Left colon (tissue), 2 donors: ENCODE results near the gene PDLIM5. TPM values are rescaled to one million over a fixed set of nuclear protein-coding genes. Genes with fewer than 3 reads are reported as not detected.
A peak's percentile ranks its signal among the peaks of the same experiment; 100 is the strongest.

Experiments used
- ATAC-seq: fragments of 200-7000 bp; cut with Tn5 transposase; one replicate; pipeline ENCODE4 v1.9.1; 2020; ENCODE audit warnings: mild to moderate bottlenecking, moderate library complexity
- DNase-seq, 2 donors: peaks; one replicate each; pipeline ENCODE4 v3.0.0-alpha.2; 2020
- intact Hi-C, 2 donors: fragments of 100-400 bp; cut with DNase I in 1 of 2; cut with micrococcal nuclease in 1 of 2; formaldehyde crosslinking; loops; one replicate each; pipeline versions ENCODE4 v1.11.2 to v1.14.0; 2022; cut with DNase I, micrococcal nuclease
- total RNA-seq, 2 donors: library from RNA; stranded (reverse); fragmentation: NEBNext Ultra II Directional; extraction: Animal tissue kit (Norgen Biotek cat#: 25700); gene quantifications; one replicate each; pipeline ENCODE4 v1.2.1, GENCODE V29; 2021
- donor health status: DM: no; HTN: no; CAD: no.
- donor health status: DM: yes; HTN: yes; CAD: no.

Gene PDLIM5
- total RNA-seq, 2 donors from 2014 or later, result 148 to 153 TPM

DNA sequence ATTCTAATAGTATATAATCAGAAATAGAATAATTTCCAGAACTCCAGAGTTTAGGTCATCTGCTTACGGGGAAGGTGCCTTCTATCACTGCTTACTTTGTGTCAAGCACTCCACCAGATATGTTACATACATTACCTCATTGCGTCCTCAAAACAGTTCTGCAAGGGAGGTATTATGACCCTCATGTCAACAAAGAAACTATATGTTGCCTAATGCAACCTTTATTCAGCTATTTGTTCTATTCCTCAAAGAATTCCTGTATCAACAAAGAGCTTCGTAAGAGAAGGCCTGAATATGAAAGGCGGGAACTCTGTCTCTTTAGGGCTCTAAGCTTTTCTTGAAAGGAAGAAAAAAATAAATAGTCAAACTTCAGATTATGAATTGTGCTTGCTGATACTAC lies 114.7 kb downstream of the PDLIM5 start:
- DNase-seq (no peak), ATAC-seq (no peak)
- intact Hi-C loops, result no loop called here

DNA sequence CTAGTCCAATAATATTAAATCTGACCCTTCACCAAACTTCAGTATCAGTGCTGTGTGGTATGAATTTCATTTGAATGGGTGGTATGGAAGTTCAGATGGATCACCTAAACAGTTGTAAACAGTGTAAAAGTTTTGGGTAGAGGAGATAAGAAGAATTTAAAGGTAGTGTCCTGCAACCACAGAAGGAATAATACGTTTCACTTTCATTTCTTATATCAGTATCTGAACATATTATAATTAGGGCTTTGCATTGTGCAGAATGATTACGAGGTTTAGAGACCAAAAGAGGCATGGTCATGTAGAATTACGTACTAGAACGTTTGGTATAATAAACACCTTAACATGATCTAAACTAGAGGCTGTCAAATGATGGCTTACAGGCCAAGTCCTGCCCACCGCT lies 116.1 kb downstream of the PDLIM5 start:
- DNase-seq (no peak), ATAC-seq (no peak)
- intact Hi-C loops, result no loop called here

DNA sequence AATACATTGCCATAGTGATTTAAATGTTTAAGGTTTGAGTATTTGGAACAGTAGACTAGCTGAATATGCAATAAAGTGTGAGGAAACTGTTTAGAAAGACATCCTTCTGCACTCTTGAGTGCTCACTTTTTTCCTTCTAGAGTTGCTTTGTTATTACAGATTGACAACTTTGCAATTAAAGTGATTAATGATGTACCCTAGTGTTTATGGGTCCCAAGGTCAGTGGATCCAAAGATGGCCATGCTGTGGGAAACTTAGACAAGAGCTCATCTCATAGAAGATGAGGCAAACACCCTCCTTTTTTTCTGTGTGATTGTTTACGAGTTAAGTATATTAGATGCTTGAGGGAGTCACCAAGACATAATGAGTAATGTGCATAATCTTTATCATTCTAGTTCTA lies 118.8 kb downstream of the PDLIM5 start:
- no peak for DNase-seq
- intact Hi-C loops, result no loop called here
- ATAC-seq, result peak; percentile 22

DNA sequence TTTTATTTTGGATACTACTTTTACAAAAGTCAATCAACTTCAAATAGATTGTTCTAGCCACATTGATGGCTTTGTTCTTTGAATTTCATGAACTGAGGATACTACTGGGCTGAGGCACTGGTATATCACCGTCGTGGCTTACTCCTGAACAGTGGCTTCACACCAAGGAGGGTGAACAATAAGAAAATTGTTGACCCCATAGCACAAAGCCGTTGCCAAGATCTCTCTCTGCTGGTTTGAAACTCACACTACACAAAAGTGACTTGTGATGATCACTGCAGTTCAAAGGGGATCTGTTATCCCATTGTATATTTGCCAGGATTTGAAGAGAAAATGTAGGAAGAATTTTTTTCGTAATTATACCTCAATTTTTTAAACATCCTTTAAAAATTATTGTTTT lies 119.6 kb downstream of the PDLIM5 start:
- DNase-seq, result no peak
- ATAC-seq, result no peak
- intact Hi-C loops, result no loop called here

DNA sequence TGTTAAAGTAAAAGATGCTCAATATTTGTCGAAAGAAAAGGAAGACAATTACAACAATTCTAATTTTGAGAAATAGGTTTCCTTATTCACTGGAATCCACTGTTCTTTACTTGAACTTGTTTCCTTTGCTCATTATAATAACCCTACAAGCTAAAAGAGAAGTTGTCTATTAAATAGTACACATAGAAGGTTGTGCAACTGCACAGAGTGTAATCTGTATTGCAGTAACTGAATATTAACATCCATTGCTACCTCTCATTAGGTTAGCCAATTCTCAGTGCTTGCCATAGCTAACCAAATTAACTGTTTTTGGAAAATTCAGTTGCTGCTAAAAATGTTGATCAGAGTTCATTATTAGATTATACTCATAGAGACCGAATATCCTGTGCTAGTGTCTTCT lies 120.0 kb downstream of the PDLIM5 start:
- ATAC-seq (no peak), DNase-seq (no peak)
- intact Hi-C loops, result no loop called here

DNA sequence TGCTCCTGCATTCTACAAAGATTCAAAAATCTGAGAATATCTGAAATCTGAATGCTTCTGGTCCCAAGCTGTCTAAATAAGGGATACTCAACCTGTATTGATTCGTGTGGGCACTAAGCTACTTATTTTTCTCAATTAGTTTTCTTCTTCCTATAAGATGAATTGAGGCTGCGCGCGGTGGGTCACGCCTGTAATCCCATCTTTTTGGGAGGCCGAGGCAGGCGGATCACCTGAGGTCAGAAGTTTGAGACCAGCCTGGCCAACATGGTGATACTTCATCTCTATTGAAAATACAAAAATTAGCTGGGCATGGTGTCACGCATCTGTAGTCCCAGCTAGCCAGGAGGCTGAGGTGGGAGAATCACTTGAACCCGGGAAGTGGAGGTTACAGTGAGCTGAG lies 122.3 kb downstream of the PDLIM5 start:
- ATAC-seq (no peak), DNase-seq (no peak)
- intact Hi-C loops, result no loop called here

DNA sequence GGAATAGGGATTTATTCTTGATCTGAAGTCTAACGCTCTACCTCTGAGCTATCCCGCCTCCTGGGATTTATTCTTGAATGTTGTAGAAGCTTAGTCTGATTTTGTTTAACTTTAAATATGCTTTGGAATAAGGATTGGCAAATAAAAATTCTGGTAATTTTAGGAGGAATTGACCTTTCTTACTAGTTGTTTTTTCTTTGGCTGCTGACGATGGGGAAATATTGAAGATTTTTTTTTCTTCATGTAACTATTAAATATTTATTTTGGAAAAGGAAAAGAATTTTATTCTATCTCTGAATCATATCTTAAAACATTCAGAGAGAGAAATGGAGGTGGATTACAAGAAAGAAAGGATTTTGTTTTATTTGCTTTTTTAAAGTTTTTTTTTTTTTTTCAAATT lies 122.9 kb downstream of the PDLIM5 start:
- intact Hi-C loops, result no loop called here
- DNase-seq (no peak), ATAC-seq (no peak)

DNA sequence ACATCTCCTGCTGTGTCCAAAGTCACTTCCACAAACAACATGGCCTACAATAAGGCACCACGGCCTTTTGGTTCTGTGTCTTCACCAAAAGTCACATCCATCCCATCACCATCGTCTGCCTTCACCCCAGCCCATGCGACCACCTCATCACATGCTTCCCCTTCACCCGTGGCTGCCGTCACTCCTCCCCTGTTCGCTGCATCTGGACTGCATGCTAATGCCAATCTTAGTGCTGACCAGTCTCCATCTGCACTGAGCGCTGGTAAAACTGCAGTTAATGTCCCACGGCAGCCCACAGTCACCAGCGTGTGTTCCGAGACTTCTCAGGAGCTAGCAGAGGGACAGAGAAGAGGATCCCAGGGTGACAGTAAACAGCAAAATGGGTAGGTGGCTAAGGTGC lies 123.9 kb downstream of the PDLIM5 start:
- ATAC-seq (no peak), DNase-seq (no peak)

DNA sequence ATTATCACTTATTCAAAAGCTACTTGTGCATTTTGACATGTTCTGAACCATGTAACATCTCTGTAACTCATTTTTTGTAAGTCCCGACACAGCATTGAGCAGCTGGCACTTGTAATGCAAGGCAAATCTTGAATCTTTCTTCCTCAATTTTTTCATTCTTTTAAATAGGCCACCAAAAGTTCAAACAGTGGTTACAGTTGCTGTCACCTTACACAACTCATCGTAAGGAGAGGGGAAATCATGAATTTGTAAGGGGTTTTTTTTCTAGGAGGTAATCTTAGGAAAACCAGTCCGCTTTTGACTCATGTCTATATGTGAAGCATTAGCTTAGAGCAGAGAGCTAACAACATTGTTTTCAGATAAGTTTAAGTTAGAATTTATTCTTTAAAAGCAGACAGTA lies 124.5 kb downstream of the PDLIM5 start:
- no peak for ATAC-seq
- intact Hi-C loops, result no loop called here
- no peak for DNase-seq

More for the DNA sequence above, 123.9 kb downstream of the PDLIM5 start:
- intact Hi-C loops, result no loop called here

DNA sequence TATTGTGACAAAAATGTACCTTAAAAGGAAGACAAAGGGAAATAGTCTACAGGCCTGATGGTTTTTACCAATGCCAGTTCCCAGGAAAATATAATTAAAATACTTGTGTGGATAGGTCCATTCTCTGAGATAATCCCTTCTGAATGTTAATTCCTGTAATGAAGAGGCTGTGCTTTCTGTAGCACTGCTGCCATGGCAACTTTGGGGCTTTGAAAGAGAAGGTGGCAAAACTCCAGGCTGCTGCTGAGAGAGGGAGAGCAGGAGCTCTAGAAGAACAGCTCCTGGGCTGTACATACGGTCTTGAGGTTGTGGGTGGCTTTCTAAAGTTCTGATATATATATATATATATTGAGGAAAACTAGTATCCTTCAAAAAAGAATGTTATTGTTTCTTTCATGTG lies 125.4 kb downstream of the PDLIM5 start:
- ATAC-seq (peak; percentile 20), DNase-seq (peak in 1 of 2 donors; percentile 33)
- intact Hi-C loops, result no loop called here

DNA sequence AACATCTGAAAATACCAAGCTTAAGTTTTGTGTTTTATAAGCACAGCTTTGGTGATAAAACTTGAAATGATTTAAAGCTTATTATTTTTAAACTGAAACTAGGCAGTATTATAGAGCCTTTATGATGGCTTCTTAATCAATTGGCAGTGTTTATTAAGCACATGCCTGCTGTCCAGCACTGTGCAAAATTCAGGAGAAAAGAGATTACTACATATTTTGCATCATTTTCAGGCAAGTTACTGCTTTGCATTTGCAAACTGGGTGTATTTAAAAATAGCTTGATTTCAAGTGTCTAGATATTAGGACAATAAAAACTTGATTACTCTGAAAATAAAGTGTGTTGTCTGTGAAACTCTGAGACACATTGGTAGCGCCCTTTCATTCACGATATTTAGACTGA lies 126.5 kb downstream of the PDLIM5 start:
- intact Hi-C loops, result no loop called here
- DNase-seq, result no peak
- ATAC-seq, result no peak

DNA sequence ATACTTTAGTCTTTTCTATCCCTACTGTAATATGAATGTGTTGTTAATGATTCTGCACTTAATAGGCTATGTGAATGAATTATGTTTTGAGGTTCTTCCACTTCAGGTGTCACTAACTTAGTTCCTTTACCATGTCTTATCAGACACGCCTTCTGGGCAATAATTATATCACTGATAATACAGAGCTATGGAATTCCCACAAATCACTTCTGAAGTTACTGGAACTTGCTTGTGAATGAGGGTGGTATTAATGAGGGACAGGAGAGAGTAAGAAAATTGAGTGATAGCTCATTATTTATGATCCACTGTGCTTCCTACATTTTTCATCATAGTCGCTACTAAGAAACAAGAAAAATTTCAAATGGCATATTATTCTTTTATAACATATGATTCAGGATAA lies 130.0 kb downstream of the PDLIM5 start:
- DNase-seq, result no peak
- ATAC-seq, result no peak
- intact Hi-C loops, result no loop called here

DNA sequence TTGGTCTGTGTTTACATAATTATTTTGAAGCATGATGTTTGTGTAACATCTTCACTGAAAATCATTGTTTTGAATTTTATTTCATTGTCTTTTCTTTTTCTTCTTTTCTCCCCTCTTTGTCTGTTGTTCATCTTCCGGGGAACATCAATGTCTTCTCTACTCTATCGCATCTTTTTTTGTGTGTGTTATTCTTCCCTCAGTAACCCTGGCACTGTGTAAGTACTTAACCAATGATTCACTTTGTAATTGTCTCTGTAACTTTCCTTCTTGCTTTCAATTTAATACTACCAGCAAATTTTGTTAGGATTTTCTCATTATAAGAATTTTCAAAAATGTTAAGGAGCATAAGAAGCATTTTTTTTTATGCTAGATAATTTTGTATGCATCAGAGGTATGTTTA lies 130.8 kb downstream of the PDLIM5 start:
- DNase-seq (no peak), ATAC-seq (no peak)
- intact Hi-C loops, result no loop called here

DNA sequence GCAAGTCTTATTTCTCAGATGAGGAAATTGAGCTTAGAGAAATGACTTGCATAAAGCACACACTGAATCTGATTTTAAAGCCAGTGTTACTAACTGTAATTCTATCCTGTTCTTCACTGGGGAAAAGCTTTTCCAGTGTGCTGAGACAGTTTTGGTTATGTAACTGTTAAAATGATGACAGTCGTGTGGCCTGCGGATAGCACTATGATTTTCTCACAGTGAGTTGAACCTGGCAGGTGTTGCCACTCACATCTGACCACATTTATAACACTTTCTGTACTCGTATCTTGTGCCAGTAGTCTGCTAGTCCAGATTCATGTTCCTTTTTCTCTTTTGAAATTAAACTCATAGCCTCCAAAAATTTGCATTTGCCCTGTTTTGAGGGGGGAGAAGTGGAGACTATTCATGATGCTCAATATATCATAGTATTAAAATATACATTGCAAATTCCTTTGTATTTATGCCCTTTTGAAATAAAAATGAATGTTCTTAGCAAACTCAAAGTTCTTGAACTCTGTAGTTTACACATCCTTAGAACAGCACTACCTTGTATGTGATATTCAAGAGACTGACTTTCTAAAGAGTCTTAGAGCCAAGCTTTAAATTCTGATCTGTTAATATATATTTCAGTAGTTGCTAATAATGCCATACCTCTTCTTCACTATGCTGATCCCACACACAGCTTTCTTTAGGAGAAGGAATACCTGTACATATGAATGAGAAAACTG lies 132.3 kb downstream of the PDLIM5 start:
- ATAC-seq, result no peak
- no peak for DNase-seq
- intact Hi-C loops, result no loop called here

DNA sequence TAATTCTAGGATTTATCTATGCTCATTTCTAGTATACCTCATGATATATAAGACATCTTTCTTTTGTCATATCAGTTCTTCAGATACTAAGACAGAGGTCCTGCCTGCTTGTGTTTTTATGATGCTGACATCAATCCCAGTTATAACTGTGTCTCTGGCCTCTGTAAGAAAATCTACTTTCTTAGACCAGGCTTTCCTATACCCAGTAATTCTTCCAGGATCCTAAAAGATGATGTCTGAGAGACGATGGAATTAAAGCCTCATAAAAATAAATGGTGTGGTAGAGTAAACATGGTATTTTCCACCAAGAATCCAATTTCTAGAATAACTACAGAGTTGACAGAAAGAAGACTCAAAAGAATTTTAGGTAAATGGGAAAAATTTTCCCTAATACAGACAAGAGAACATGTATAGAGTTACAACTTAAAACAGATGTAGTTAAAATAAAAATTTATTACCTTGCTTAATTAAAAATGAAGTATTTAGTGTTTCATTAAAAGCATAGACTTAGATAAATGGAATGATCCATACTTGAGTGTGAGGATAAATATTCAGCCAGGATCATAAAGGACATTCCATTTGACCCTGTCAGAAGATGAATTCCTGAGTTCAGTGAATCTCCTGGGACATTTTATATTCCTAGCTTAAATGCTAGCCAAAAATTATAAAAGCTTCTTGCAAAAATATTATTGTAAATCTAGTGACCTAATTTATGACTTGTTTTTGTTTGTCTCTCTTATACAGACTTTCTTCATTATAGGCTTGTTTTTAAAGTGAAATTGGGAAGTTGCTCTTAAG lies 137.4 kb downstream of the PDLIM5 start:
- intact Hi-C loops, result no loop called here

DNA sequence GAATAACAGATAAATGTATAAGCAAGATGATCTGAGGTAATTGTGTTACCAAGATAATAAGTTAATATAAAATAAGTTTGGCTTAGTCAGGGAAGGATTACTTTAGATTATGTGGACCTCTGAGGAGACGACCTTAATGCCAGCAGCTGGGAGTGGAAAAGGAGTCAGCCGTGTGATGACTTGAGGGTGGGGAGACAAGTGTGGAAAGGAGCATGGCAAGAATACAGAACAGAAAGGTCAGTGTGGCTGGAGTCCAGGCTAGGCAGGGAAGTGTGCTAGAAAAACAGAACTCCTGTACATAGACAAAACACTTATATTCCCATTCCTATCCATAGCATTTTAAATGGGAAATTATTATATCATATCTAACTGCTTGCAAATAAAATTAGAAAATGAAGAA lies 138.8 kb downstream of the PDLIM5 start:
- DNase-seq (no peak), ATAC-seq (no peak)
- intact Hi-C loops, result no loop called here

More for the DNA sequence above, 137.4 kb downstream of the PDLIM5 start:
- ATAC-seq, result no peak
- DNase-seq, result no peak

DNA sequence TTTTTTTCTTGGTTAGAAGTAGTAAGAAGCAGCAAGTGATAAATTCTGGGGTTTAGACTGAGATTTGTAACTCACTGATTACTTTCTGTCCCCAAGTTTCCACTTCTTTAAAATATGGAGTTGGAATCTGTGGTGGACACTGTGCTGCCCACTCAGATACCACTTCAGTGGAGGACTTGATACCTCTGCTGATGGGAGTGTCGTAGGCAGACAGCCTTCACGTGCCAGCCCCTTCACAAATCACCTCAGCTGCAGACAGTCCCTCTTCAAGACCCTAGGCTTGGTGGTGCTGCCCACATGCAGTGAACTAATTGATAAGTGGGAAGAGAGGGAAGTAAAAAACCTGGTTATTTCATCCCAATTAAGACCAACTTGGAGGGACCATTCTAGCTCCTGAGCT lies 139.5 kb downstream of the PDLIM5 start:
- DNase-seq (no peak), ATAC-seq (no peak)
- intact Hi-C loops, result no loop called here

DNA sequence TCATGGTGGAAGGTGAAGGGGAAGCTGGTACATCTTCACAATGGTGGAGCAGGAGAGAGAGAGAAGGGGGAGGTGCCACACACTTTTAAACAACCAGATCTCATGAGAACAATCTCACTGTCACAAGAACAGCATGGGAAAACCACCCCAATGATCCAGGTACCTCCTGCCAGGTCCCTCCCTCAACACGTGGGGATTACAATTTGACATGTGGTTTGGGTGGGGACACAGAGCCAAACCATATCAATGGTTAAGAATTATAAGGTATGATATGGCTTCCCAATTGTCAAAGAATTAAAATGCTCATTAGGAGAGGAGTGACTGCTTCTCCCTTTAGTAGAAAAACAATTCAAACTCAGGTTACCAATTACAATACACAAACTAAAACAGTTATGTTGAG lies 143.3 kb downstream of the PDLIM5 start:
- intact Hi-C loops, result loop anchor here in 1 of 2 donors (5.0 kb wide), 1 partner anchor 188 kb away; no protein-coding TSS in a partner anchor
- ATAC-seq, result no peak

DNA sequence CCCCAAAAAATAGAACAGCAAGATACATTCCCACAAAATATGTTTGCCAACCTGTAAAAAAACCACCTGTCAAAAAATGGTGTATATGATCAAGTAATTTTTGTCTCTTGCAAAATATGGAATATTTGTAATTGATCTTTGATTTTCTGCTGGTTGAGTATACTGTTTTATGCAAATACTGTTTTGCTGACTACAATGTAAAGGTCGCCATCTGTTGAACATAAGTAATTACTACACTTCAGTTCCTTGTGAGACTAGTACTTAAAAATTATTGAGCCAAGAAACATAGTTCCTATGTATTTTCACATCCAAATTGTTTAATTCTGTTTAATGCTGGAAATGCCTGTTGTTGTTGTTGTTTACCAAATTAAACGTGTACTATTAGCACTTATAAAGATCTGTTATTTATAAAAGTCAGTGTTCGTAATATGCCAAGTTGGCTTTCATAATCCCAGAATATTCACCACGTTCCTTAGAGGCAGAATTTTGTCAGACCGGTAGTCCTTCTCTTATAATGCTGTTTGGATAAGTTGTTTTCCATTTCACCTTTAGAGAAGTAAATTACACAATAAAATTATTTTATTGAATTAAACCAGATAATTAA lies 144.2 kb downstream of the PDLIM5 start:
- ATAC-seq (peak; percentile 76), DNase-seq (no peak)
- intact Hi-C loops, result loop anchor here (2.0 to 5.0 kb wide), 2 partner anchors 189 kb away; no protein-coding TSS in a partner anchor

More for the DNA sequence above, 143.3 kb downstream of the PDLIM5 start:
- no peak for DNase-seq

DNA sequence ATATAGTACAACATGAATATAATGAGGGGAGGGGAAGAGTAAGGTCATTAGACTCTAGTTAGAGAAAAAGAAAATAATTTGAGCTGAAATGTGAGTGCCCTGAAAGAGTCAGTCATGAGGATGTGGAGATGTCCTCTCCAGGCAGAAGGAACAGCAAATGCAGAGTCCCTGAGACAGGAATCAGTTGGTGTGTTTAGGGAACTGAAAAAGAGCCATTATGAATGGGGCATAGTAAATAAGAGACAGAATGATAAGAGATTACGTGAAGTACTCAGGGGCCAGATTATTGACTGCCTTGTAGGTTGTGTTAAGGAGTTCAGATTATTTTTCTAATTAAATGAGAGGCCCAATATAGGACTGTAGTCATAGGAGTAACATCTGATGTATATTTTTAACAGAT lies 147.0 kb downstream of the PDLIM5 start:
- intact Hi-C loops, result loop anchor here in 1 of 2 donors (5.0 kb wide), 1 partner anchor 191 kb away; no protein-coding TSS in a partner anchor
- ATAC-seq (no peak), DNase-seq (no peak)
